ENCODE results near the gene GATA5.

The GATA5 gene

GRCh38 chr20:62457098-62457497, 18.7 kb downstream of the GATA5 start:
- H3K27me3 ChIP-seq (replicated peaks; ENCODE audit: control insufficient read depth, insufficient read depth, low read length), result peaks cover 55% of the 10 kb centered on the region
- H3K9ac ChIP-seq (ENCODE audit: low read length), result no peak overlapping the region
- no peaks in the 10 kb centered on the region for H3K4me1 ChIP-seq (ENCODE audit: control insufficient read depth, insufficient read depth, low read length)
- H3K36me3 ChIP-seq (ENCODE audit: control insufficient read depth, insufficient read depth, low read length, severe bottlenecking), result no peaks in the 10 kb centered on the region
- no peak overlapping the region for H3K4me3 ChIP-seq (ENCODE audit: low read length)
- H3K9me3 ChIP-seq (ENCODE audit: control insufficient read depth, low read length), result no peaks in the 10 kb centered on the region
- no peak for DNase-seq (ENCODE audit: low read depth)

- Histone ChIP-seq H3K9me3 (ENCODE audit: control insufficient read depth, low read length) (no peaks in the 10 kb centered on the region), H3K4me3 (ENCODE audit: low read length) (no peak overlapping the region), H3K9ac (ENCODE audit: low read length) (no peak overlapping the region), H3K27me3 (replicated peaks; ENCODE audit: control insufficient read depth, insufficient read depth, low read length) (peaks cover 51% of the 10 kb centered on the region), H3K4me1 (ENCODE audit: control insufficient read depth, insufficient read depth, low read length) (no peaks in the 10 kb centered on the region), H3K36me3 (ENCODE audit: control insufficient read depth, insufficient read depth, low read length, severe bottlenecking) (no peaks in the 10 kb centered on the region)
- no peak for DNase-seq (ENCODE audit: low read depth)
Measured at GRCh38 chr20:62455929-62456328, 19.9 kb downstream of the GATA5 start.

- H3K4me1 ChIP-seq (ENCODE audit: control insufficient read depth, insufficient read depth, low read length), result no peaks in the 10 kb centered on the region
- DNase-seq (ENCODE audit: low read depth), result no peak
Measured at GRCh38 chr20:62454904-62455636, 20.7 kb downstream of the GATA5 start.

GRCh38 chr20:62453186-62453808, 22.5 kb downstream of the GATA5 start:
- Histone ChIP-seq H3K9me3 (ENCODE audit: control insufficient read depth, low read length) (no peaks in the 10 kb centered on the region), H3K4me3 (ENCODE audit: low read length) (no peak overlapping the region), H3K4me1 (ENCODE audit: control insufficient read depth, insufficient read depth, low read length) (no peaks in the 10 kb centered on the region), H3K36me3 (ENCODE audit: control insufficient read depth, insufficient read depth, low read length, severe bottlenecking) (no peaks in the 10 kb centered on the region), H3K27me3 (replicated peaks; ENCODE audit: control insufficient read depth, insufficient read depth, low read length) (peaks cover 51% of the 10 kb centered on the region), H3K9ac (ENCODE audit: low read length) (no peak overlapping the region)
- DNase-seq (ENCODE audit: low read depth), result no peak

More at GRCh38 chr20:62454904-62455636, 20.7 kb downstream of the GATA5 start:
- Histone ChIP-seq H3K36me3 (ENCODE audit: control insufficient read depth, insufficient read depth, low read length, severe bottlenecking) (no peaks in the 10 kb centered on the region), H3K9ac (ENCODE audit: low read length) (no peak overlapping the region), H3K27me3 (replicated peaks; ENCODE audit: control insufficient read depth, insufficient read depth, low read length) (peaks cover 49% of the 10 kb centered on the region), H3K4me3 (ENCODE audit: low read length) (no peak overlapping the region), H3K9me3 (ENCODE audit: control insufficient read depth, low read length) (no peaks in the 10 kb centered on the region)

GRCh38 chr20:62452475-62453095, 23.2 kb downstream of the GATA5 start:
- H3K27me3 ChIP-seq (replicated peaks; ENCODE audit: control insufficient read depth, insufficient read depth, low read length), result peaks cover 51% of the 10 kb centered on the region
- H3K4me1 ChIP-seq (ENCODE audit: control insufficient read depth, insufficient read depth, low read length), result no peaks in the 10 kb centered on the region
- no peak overlapping the region for H3K9ac ChIP-seq (ENCODE audit: low read length)
- H3K4me3 ChIP-seq (ENCODE audit: low read length), result no peak overlapping the region
- no peaks in the 10 kb centered on the region for H3K36me3 ChIP-seq (ENCODE audit: control insufficient read depth, insufficient read depth, low read length, severe bottlenecking)
- no peak for DNase-seq (ENCODE audit: low read depth)
- H3K9me3 ChIP-seq (ENCODE audit: control insufficient read depth, low read length), result no peaks in the 10 kb centered on the region

GRCh38 chr20:62451970-62452369, 23.8 kb downstream of the GATA5 start:
- H3K9ac ChIP-seq (ENCODE audit: low read length), result no peak overlapping the region
- no peaks in the 10 kb centered on the region for H3K36me3 ChIP-seq (ENCODE audit: control insufficient read depth, insufficient read depth, low read length, severe bottlenecking)
- H3K4me1 ChIP-seq (ENCODE audit: control insufficient read depth, insufficient read depth, low read length), result no peaks in the 10 kb centered on the region
- no peak overlapping the region for H3K4me3 ChIP-seq (ENCODE audit: low read length)
- no peak for DNase-seq (ENCODE audit: low read depth)
- H3K9me3 ChIP-seq (ENCODE audit: control insufficient read depth, low read length), result no peaks in the 10 kb centered on the region
- peaks cover 54% of the 10 kb centered on the region for H3K27me3 ChIP-seq (replicated peaks; ENCODE audit: control insufficient read depth, insufficient read depth, low read length)

- Histone ChIP-seq H3K9me3 (ENCODE audit: control insufficient read depth, low read length) (no peaks in the 10 kb centered on the region), H3K4me3 (ENCODE audit: low read length) (no peak overlapping the region), H3K4me1 (ENCODE audit: control insufficient read depth, insufficient read depth, low read length) (no peaks in the 10 kb centered on the region), H3K36me3 (ENCODE audit: control insufficient read depth, insufficient read depth, low read length, severe bottlenecking) (no peaks in the 10 kb centered on the region), H3K9ac (ENCODE audit: low read length) (no peak overlapping the region), H3K27me3 (replicated peaks; ENCODE audit: control insufficient read depth, insufficient read depth, low read length) (peaks cover 56% of the 10 kb centered on the region)
- DNase-seq (ENCODE audit: low read depth), result no peak
Measured at GRCh38 chr20:62451156-62451767, 24.5 kb downstream of the GATA5 start.

- Histone ChIP-seq H3K9ac (ENCODE audit: low read length) (no peak overlapping the region), H3K27me3 (replicated peaks; ENCODE audit: control insufficient read depth, insufficient read depth, low read length) (peaks cover 49% of the 10 kb centered on the region), H3K9me3 (ENCODE audit: control insufficient read depth, low read length) (no peaks in the 10 kb centered on the region), H3K4me1 (ENCODE audit: control insufficient read depth, insufficient read depth, low read length) (no peaks in the 10 kb centered on the region), H3K4me3 (ENCODE audit: low read length) (no peak overlapping the region), H3K36me3 (ENCODE audit: control insufficient read depth, insufficient read depth, low read length, severe bottlenecking) (no peaks in the 10 kb centered on the region)
- DNase-seq (ENCODE audit: low read depth), result no peak
Measured at GRCh38 chr20:62449951-62450691, 25.7 kb downstream of the GATA5 start.

GRCh38 chr20:62448788-62449187, 27.0 kb downstream of the GATA5 start:
- no peak for DNase-seq (ENCODE audit: low read depth)
- Histone ChIP-seq H3K4me1 (ENCODE audit: control insufficient read depth, insufficient read depth, low read length) (no peaks in the 10 kb centered on the region), H3K4me3 (ENCODE audit: low read length) (no peak overlapping the region), H3K9ac (ENCODE audit: low read length) (no peak overlapping the region), H3K36me3 (ENCODE audit: control insufficient read depth, insufficient read depth, low read length, severe bottlenecking) (no peaks in the 10 kb centered on the region), H3K27me3 (replicated peaks; ENCODE audit: control insufficient read depth, insufficient read depth, low read length) (peaks cover 54% of the 10 kb centered on the region), H3K9me3 (ENCODE audit: control insufficient read depth, low read length) (no peaks in the 10 kb centered on the region)

- DNase-seq (ENCODE audit: low read depth), result no peak
- H3K9me3 ChIP-seq (ENCODE audit: control insufficient read depth, low read length), result no peaks in the 10 kb centered on the region
- no peaks in the 10 kb centered on the region for H3K36me3 ChIP-seq (ENCODE audit: control insufficient read depth, insufficient read depth, low read length, severe bottlenecking)
- peaks cover 57% of the 10 kb centered on the region for H3K27me3 ChIP-seq (replicated peaks; ENCODE audit: control insufficient read depth, insufficient read depth, low read length)
- no peak overlapping the region for H3K9ac ChIP-seq (ENCODE audit: low read length)
- no peaks in the 10 kb centered on the region for H3K4me1 ChIP-seq (ENCODE audit: control insufficient read depth, insufficient read depth, low read length)
- H3K4me3 ChIP-seq (ENCODE audit: low read length), result no peak overlapping the region
Measured at GRCh38 chr20:62448038-62448437, 27.8 kb downstream of the GATA5 start.

All from adipocyte (in vitro differentiated cells).